Transverse colon (tissue), 4 donors: ENCODE results near the gene RASGRP3. TPM values are rescaled to one million over a fixed set of nuclear protein-coding genes. Genes with fewer than 3 reads are reported as not detected.
A peak's percentile ranks its signal among the peaks of the same experiment; 100 is the strongest.

ENCODE experiments used
- DNase-seq: peaks from one replicate; pipeline ENCODE4 v3.0.0-alpha.2; 2019
- H3K27ac ChIP-seq, 4 donors: fragments of 200-600 bp; sonication (generic); 2 replicates each; pipeline ENCODE4 v1.5.1; 2016 to 2018; ENCODE audit warnings: inconsistent platforms in 4 of 4
- H3K27me3 ChIP-seq: fragments of 200-600 bp; sonication (generic); 2 replicates; pipeline ENCODE4 v1.5.1; 2017; ENCODE audit warnings: inconsistent platforms
- H3K36me3 ChIP-seq, 4 donors: fragments of 200-600 bp; sonication (generic); 2 replicates each; pipeline ENCODE4 v1.5.1; 2017 to 2019; ENCODE audit warnings: inconsistent platforms in 4 of 4
- H3K4me1 ChIP-seq, 4 donors: fragments of 200-600 bp; sonication (generic); 2 replicates each; pipeline ENCODE4 v1.5.1; 2017 to 2020; ENCODE audit warnings: inconsistent platforms in 4 of 4
- H3K4me3 ChIP-seq, 4 donors: fragments of 200-600 bp; sonication (generic); 1 replicate in 1 of 4; 2 replicates in 3 of 4; pipeline versions ENCODE4 v1.5.1 to v1.6.1; 2017 to 2019; ENCODE audit warnings: inconsistent platforms in 4 of 4
- H3K9me3 ChIP-seq, 2 donors: fragments of 200-600 bp; sonication (generic); 2 replicates each; pipeline ENCODE4 v1.5.1; 2017 to 2019; ENCODE audit warnings: inconsistent platforms in 2 of 2
- CTCF ChIP-seq, 5 experiments: fragments of 200-600 bp in 3 of 5; fragments of 450-650 bp in 2 of 5; sonication (generic) in 3 of 5; IDR thresholded peaks; 1 replicate in 2 of 5; 2 replicates in 3 of 5; pipeline ENCODE4 v1.5.1; 2016 to 2017; ENCODE audit warnings: antibody characterized with exemption in 5 of 5, inconsistent platforms in 3 of 5, mild to moderate bottlenecking in 2 of 5, moderate library complexity in 1 of 5
- EP300 ChIP-seq: sonication (generic); formaldehyde crosslinking; IDR thresholded peaks from one replicate; pipeline ENCODE4 v1.6.1; 2017; ENCODE audit warnings: antibody characterized with exemption, low read depth
- POLR2A ChIP-seq: fragments of 450-650 bp; IDR thresholded peaks from one replicate; pipeline ENCODE4 v1.6.1; 2016; ENCODE audit warnings: antibody characterized with exemption, mild to moderate bottlenecking, moderate library complexity
- POLR2AphosphoS5 ChIP-seq, 3 donors: sonication (generic); formaldehyde crosslinking; IDR thresholded peaks; one replicate each; pipeline ENCODE4 v1.6.1; 2016; ENCODE audit warnings: antibody characterized with exemption in 3 of 3
- whole genome bisulfite sequencing, 2 donors: methylation state at CpG; one replicate each; pipeline ENCODE4 v1.1.5; 2018; ENCODE audit warnings: low coverage in 1 of 2; 5-methylcytosine and 5-hydroxymethylcytosine counted together
- in situ Hi-C, 4 donors: fragments of 200-750 bp; cut with MboI; loops; one replicate each; pipeline versions ENCODE4 v1.15.0 to v1.15.1; 2017; ENCODE audit warnings: low sequenced_read_pairs in 3 of 4, low pct_ligation_motif_present in 1 of 4, low pct_unique_long_range_greater_than_20kb in 1 of 4
- intact Hi-C: fragments of 100-400 bp; cut with DNase I; formaldehyde crosslinking; loops from one replicate; pipeline ENCODE4 v1.15.1; 2023; ENCODE audit warnings: low total_unique reads
- total RNA-seq, 4 donors: library from RNA; depleted of rRNA; stranded (reverse); fragments of >200 nt; gene quantifications; one replicate each; pipeline ENCODE4 v1.1.0, GENCODE V29; 2016

The RASGRP3 gene
- total RNA-seq, 4 donors from 2014 or later: 3.4 to 16.5 (median 4.8) TPM; not detected in 1

GRCh38 chr2:33496726-33497125 lies 20.3 kb downstream of the RASGRP3 start:
- DNase-seq: no peak
- in situ Hi-C loops (no loop called here), intact Hi-C loops (no loop called here)
- Histone ChIP-seq H3K4me1 (no peaks in the 10 kb centered on the region), H3K36me3 (no peaks in the 10 kb centered on the region), H3K4me3 (no peak overlapping the region), H3K27me3 (no peaks in the 10 kb centered on the region), H3K27ac (peak overlapping the region in 1 of 4 donors; percentile 8), H3K9me3 (no peaks in the 10 kb centered on the region)
- no peak for TF ChIP-seq POLR2A
- 56 to 65% methylated on average over 2 of the region's 2 CpGs for WGBS, 2 donors

- Histone ChIP-seq H3K36me3 (no peaks in the 10 kb centered on the region), H3K4me1 (no peaks in the 10 kb centered on the region), H3K9me3 (no peaks in the 10 kb centered on the region), H3K4me3 (no peak overlapping the region), H3K27me3 (no peaks in the 10 kb centered on the region), H3K27ac (no peak overlapping the region)
- no peak for DNase-seq
- intact Hi-C loops (no loop called here), in situ Hi-C loops (no loop called here)
- TF ChIP-seq CTCF (IDR thresholded peaks at IDR 0.05) (no peak), EP300 (no peak), POLR2A (no peak), POLR2AphosphoS5 (IDR thresholded peaks at IDR 0.05) (no peak)
Measured at GRCh38 chr2:33497221-33497650, 20.8 kb downstream of the RASGRP3 start.

DNA sequence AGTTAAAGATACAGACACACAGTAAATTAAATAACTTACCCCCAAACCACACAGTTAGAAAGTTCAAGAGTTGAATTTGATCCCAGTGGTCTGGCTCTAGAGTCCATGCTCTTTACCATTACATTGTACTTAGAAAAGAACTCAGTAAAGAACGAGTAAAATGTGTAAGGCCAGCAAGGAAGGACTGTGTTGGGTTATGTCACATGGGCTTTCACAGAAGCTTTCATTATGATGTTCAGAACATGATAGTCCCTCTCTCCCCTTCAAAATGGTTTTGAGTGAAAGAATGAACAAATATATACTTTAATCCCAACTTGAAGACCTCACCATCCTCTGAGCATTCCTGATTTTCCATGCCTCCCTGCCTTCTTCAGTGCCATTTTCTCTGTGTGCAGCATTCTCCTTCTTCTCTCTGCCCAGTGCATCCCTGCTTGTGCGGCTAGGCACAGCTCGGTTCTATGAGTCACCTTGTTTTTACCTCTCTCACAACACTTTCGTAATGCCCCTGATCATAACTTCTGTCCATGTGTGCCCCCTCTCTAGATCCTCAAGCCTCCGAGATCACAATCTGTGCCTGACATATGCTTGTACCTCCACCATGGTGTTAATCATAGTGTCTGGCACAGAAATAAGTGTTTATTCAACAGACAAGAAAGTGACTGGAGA lies 22.0 kb downstream of the RASGRP3 start:
- in situ Hi-C loops (no loop called here), intact Hi-C loops (no loop called here)
- Histone ChIP-seq H3K27ac (peak overlapping the region in 1 of 4 donors; percentile 46), H3K4me1 (no peaks in the 10 kb centered on the region), H3K27me3 (no peaks in the 10 kb centered on the region), H3K36me3 (no peaks in the 10 kb centered on the region), H3K9me3 (no peaks in the 10 kb centered on the region), H3K4me3 (no peak overlapping the region)
- no peak for TF ChIP-seq POLR2AphosphoS5 (IDR thresholded peaks at IDR 0.05)
- no peak for TF ChIP-seq EP300
- TF ChIP-seq CTCF (IDR thresholded peaks at IDR 0.05): no peak
- TF ChIP-seq POLR2A: no peak
- DNase-seq: no peak
- WGBS, 2 donors: 65 to 79% methylated on average over 5 of the region's 5 CpGs

DNA sequence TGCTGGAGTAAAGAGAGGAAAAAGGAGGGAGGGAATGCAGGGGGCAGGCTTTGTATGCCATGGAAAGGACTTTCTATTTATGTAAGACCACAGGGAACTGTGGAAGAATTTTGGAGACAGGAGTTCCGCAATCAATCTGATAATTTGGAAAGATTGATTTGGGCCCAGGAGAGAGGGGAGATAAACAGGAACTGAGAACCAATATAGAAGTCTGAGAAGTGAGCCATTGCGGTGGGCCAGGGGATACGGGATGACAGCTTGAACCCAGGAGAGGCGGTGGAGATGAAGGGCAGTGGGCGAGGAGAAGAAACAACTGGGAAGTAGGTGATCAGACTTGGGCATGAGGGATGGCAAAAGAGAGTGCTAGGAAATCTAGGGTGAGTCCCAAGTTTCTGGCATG lies 23.7 kb downstream of the RASGRP3 start:
- in situ Hi-C loops (no loop called here), intact Hi-C loops (no loop called here)
- Histone ChIP-seq H3K9me3 (no peaks in the 10 kb centered on the region), H3K27me3 (no peaks in the 10 kb centered on the region), H3K27ac (no peak overlapping the region), H3K4me3 (no peak overlapping the region), H3K4me1 (no peaks in the 10 kb centered on the region), H3K36me3 (no peaks in the 10 kb centered on the region)
- TF ChIP-seq POLR2AphosphoS5 (IDR thresholded peaks at IDR 0.05): no peak
- TF ChIP-seq POLR2A: no peak
- no peak for TF ChIP-seq EP300
- no peak for TF ChIP-seq CTCF (IDR thresholded peaks at IDR 0.05)
- 71 to 80% methylated on average over 3 to 5 of the region's 5 CpGs for WGBS, 2 donors
- DNase-seq: no peak

DNA sequence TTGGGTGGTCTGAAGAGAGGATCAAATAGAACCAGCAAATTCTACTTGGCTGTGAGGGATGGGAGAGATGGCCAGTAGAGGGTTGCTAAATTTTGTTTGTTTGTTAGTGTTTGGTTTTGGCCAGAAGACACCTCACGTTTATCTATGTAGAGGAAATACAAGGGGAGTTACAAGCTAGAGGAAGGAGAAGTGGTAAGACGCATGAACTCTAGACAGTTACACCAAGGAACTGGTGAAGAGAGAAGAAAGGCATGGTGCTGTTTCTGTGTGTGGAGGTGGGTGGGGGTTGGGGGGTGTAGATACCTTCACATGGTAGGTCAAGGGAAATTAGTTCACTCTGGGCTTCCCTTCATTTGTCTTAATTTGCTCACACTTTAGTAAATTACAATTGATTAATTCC lies 25.6 kb downstream of the RASGRP3 start:
- no peaks in the 10 kb centered on the region for H3K36me3 ChIP-seq
- intact Hi-C loops (no loop called here), in situ Hi-C loops (no loop called here)
- H3K4me3 ChIP-seq: no peak overlapping the region
- WGBS, 2 donors: 62 to 65% methylated on average over 2 of the region's 2 CpGs
- H3K27ac ChIP-seq: no peak overlapping the region
- no peak for TF ChIP-seq POLR2A
- no peak for TF ChIP-seq CTCF (IDR thresholded peaks at IDR 0.05)
- no peak for TF ChIP-seq POLR2AphosphoS5 (IDR thresholded peaks at IDR 0.05)
- TF ChIP-seq EP300: no peak
- H3K9me3 ChIP-seq: no peaks in the 10 kb centered on the region
- no peak for DNase-seq
- no peaks in the 10 kb centered on the region for H3K4me1 ChIP-seq
- no peaks in the 10 kb centered on the region for H3K27me3 ChIP-seq
